H9 (cell line): ENCODE data around the gene ATP4A. TPM values are rescaled to one million over a fixed set of nuclear protein-coding genes. Genes with fewer than 3 reads are reported as not detected.

Source experiments
- DNase-seq: peaks from one replicate; pipeline ENCODE4 v3.0.0-alpha.2; 2017
- H2AFZ ChIP-seq: one replicate; pipeline ENCODE4 v1.6.1; 2013; ENCODE audit warnings: mild to moderate bottlenecking, low read length, control low read depth, moderate library complexity
- H2AK5ac ChIP-seq: 2 replicates; pipeline ENCODE4 v1.6.1; 2013; ENCODE audit warnings: low read length, control low read depth, mixed read lengths; ENCODE audit not compliant: insufficient read length
- H2BK120ac ChIP-seq: one replicate; pipeline ENCODE4 v1.6.1; 2013; ENCODE audit warnings: low read depth, mild to moderate bottlenecking, low read length, control low read depth, inconsistent platforms; ENCODE audit not compliant: poor library complexity, severe bottlenecking
- H2BK12ac ChIP-seq: 2 replicates; pipeline ENCODE4 v1.6.1; 2013; ENCODE audit warnings: low read length, control low read depth, mixed read lengths, low read depth; ENCODE audit not compliant: insufficient read length
- H2BK15ac ChIP-seq: 2 replicates; pipeline ENCODE4 v1.6.1; 2013; ENCODE audit warnings: low read depth, low read length, control low read depth
- H2BK20ac ChIP-seq: one replicate; pipeline ENCODE4 v1.6.1; 2013; ENCODE audit warnings: low read depth, mild to moderate bottlenecking, low read length, control low read depth, inconsistent platforms; ENCODE audit not compliant: poor library complexity, severe bottlenecking
- H2BK5ac ChIP-seq: 2 replicates; pipeline ENCODE4 v1.6.1; 2013; ENCODE audit warnings: low read length, control low read depth, mixed read lengths; ENCODE audit not compliant: insufficient read length
- H3K14ac ChIP-seq: 2 replicates; pipeline ENCODE4 v1.6.1; 2013; ENCODE audit warnings: low read length, control low read depth; ENCODE audit not compliant: insufficient read depth
- H3K18ac ChIP-seq: 2 replicates; pipeline ENCODE4 v1.6.1; 2013; ENCODE audit warnings: low read depth, mild to moderate bottlenecking, mixed read lengths, low read length, control low read depth; ENCODE audit not compliant: insufficient read length
- H3K23ac ChIP-seq: 2 replicates; pipeline ENCODE4 v1.6.1; 2013; ENCODE audit warnings: low read length, control low read depth, mixed read lengths, low read depth; ENCODE audit not compliant: insufficient read length
- H3K23me2 ChIP-seq: 2 replicates; pipeline ENCODE4 v1.6.1; 2013; ENCODE audit warnings: low read depth, mild to moderate bottlenecking, mixed read lengths, low read length, control low read depth; ENCODE audit not compliant: insufficient read length, poor library complexity, severe bottlenecking
- H3K27ac ChIP-seq: 2 replicates; pipeline ENCODE4 v1.5.1; 2013; ENCODE audit warnings: low read length, control low read depth, mixed read lengths, low read depth; ENCODE audit not compliant: insufficient read length
- H3K27me3 ChIP-seq: 2 replicates; pipeline ENCODE4 v1.6.1; 2013; ENCODE audit warnings: low read length, control low read depth, inconsistent platforms; ENCODE audit not compliant: insufficient read depth
- H3K4ac ChIP-seq: 2 replicates; pipeline ENCODE4 v1.6.1; 2013; ENCODE audit warnings: low read depth, mild to moderate bottlenecking, control low read depth, inconsistent platforms, low read length, moderate library complexity
- H3K4me1 ChIP-seq: 2 replicates; pipeline ENCODE4 v1.6.1; 2013; ENCODE audit warnings: low read length, control low read depth, inconsistent platforms; ENCODE audit not compliant: insufficient read depth
- H3K4me2 ChIP-seq: 2 replicates; pipeline ENCODE4 v1.6.1; 2013; ENCODE audit warnings: low read length, control low read depth, mixed read lengths; ENCODE audit not compliant: insufficient read length, insufficient read depth
- H3K56ac ChIP-seq: 2 replicates; pipeline ENCODE4 v1.6.1; 2013; ENCODE audit warnings: low read depth, mild to moderate bottlenecking, mixed read lengths, low read length, control low read depth; ENCODE audit not compliant: insufficient read length
- H3K79me1 ChIP-seq: 2 replicates; pipeline ENCODE4 v1.6.1; 2013; ENCODE audit warnings: low read depth, mild to moderate bottlenecking, moderate library complexity, low read length, control low read depth, inconsistent platforms; ENCODE audit not compliant: insufficient read depth, poor library complexity, severe bottlenecking
- H3K79me2 ChIP-seq: 2 replicates; pipeline ENCODE4 v1.6.1; 2013; ENCODE audit warnings: low read length, control low read depth, inconsistent platforms; ENCODE audit not compliant: insufficient read depth
- H3K9ac ChIP-seq: 2 replicates; pipeline ENCODE4 v1.6.1; 2013; ENCODE audit warnings: low read length, control low read depth, mixed read lengths; ENCODE audit not compliant: insufficient read length; ENCODE audit errors: extremely low read depth
- H3K9me3 ChIP-seq: one replicate; pipeline ENCODE4 v1.6.1; 2013; ENCODE audit warnings: low read depth, low read length, inconsistent platforms; ENCODE audit not compliant: control insufficient read depth
- H3T11ph ChIP-seq: one replicate; pipeline ENCODE4 v1.6.1; 2013; ENCODE audit warnings: mild to moderate bottlenecking, low read length, control low read depth, inconsistent platforms
- H4K20me1 ChIP-seq: one replicate; pipeline ENCODE4 v1.6.1; 2013; ENCODE audit not compliant: control insufficient read depth, insufficient read length, insufficient read depth
- H4K5ac ChIP-seq: 2 replicates; pipeline ENCODE4 v1.6.1; 2013; ENCODE audit warnings: low read depth, mild to moderate bottlenecking, mixed read lengths, low read length, control low read depth; ENCODE audit not compliant: insufficient read length
- H4K8ac ChIP-seq: replicated peaks from 2 replicates; pipeline ENCODE4 v1.6.1; 2013; ENCODE audit warnings: low read length, control low read depth, mixed read lengths, low read depth; ENCODE audit not compliant: insufficient read length
- H4K91ac ChIP-seq: 2 replicates; pipeline ENCODE4 v1.6.1; 2013; ENCODE audit warnings: low read depth, mild to moderate bottlenecking, moderate library complexity, mixed read lengths, low read length, control low read depth; ENCODE audit not compliant: insufficient read length
- H3K27ac Mint-ChIP-seq, 3 experiments: 2 replicates in 2 of 3; 3 replicates in 1 of 3; pipeline ENCODE4 v1.8.0; 2020 to 2021; ENCODE audit warnings: mixed read lengths in 3 of 3, mild to moderate bottlenecking in 1 of 3, moderate library complexity in 1 of 3
- H3K27me3 Mint-ChIP-seq: 2 replicates; pipeline ENCODE4 v1.8.0; 2021; ENCODE audit warnings: low read depth, mild to moderate bottlenecking, moderate library complexity, mixed read lengths
- H3K36me3 Mint-ChIP-seq, 3 experiments: 2 replicates in 2 of 3; 3 replicates in 1 of 3; pipeline ENCODE4 v1.8.0; 2020 to 2021; ENCODE audit warnings: low read depth in 3 of 3, mixed read lengths in 3 of 3; ENCODE audit not compliant: insufficient read depth in 1 of 3
- H3K4me1 Mint-ChIP-seq, 2 experiments: 2 replicates each; pipeline ENCODE4 v1.8.0; 2020; ENCODE audit warnings: mixed read lengths in 2 of 2
- H3K4me3 Mint-ChIP-seq, 2 experiments: 2 replicates in 1 of 2; 3 replicates in 1 of 2; pipeline ENCODE4 v1.8.0; 2020 to 2021; ENCODE audit warnings: mild to moderate bottlenecking in 2 of 2, mixed read lengths in 2 of 2, moderate library complexity in 1 of 2
- H3K9me3 Mint-ChIP-seq, 2 experiments: 2 replicates in 1 of 2; 3 replicates in 1 of 2; pipeline ENCODE4 v1.8.0; 2020; ENCODE audit warnings: mild to moderate bottlenecking in 2 of 2, mixed read lengths in 2 of 2, moderate library complexity in 1 of 2
- CTCF ChIP-seq: fragments of 200-600 bp; sonication (generic); conservative IDR thresholded peaks from 3 replicates; pipeline ENCODE4 v1.8.0; 2021; ENCODE audit warnings: antibody characterized with exemption, mild to moderate bottlenecking
- WGBS: extraction: QIAGEN DNeasy Blood & Tissue Kit; methylation state at CpG from one replicate; pipeline ENCODE4 v1.1.7; 2013; ENCODE audit warnings: missing lambda C conversion rate, low lambda C conversion rate, mixed read lengths; ENCODE audit not compliant: insufficient read length; ENCODE audit errors: extremely low coverage; 5-methylcytosine and 5-hydroxymethylcytosine counted together
- total RNA-seq: library from RNA; stranded (reverse); gene quantifications from 2 replicates; pipeline ENCODE4 v1.2.1, GENCODE V29; 2021

ATP4A gene
- total RNA-seq, 1 experiment from 2014 or later, result 0.24 TPM

GRCh38 chr19:35533201-35533821, 30.1 kb downstream of the ATP4A start, which contains the start of gene GAPDHS:
Gene GAPDHS, plus strand, starts transcription at chr19:35533456. Its CDS starts 72 bp downstream, at chr19:35533528.
- Histone ChIP-seq H3K27me3 (no peaks in the 10 kb centered on the region), H3K9ac (no peak within 1 kb of the TSS)

More at GRCh38 chr19:35533201-35533821, 30.1 kb downstream of the ATP4A start, which contains the start of gene GAPDHS:
- H3K9me3 ChIP-seq, result no peaks in the 10 kb centered on the region
- no peaks in the 10 kb centered on the region for H3K23me2 ChIP-seq
- Mint-ChIP-seq H3K27ac (peak within 1 kb of the TSS in 2 of 3 experiments; percentile 36 to 64; a peak in 2 of 7 replicates), H3K9me3 (no peaks in the 10 kb centered on the region), H3K27me3 (peaks cover 50% of the 10 kb centered on the region), H3K4me3 (peak within 1 kb of the TSS in 1 of 2 experiments; percentile 43; a peak in 1 of 5 replicates), H3K36me3 (no peaks in the 10 kb centered on the region; a peak in 1 of 7 replicates), H3K4me1 (peaks cover 28 to 34% of the 10 kb centered on the region in 2 experiments)
- no peak within 1 kb of the TSS for H2BK5ac ChIP-seq
- TF ChIP-seq CTCF, result no peak
- no peak within 1 kb of the TSS for H3K56ac ChIP-seq
- H3K23ac ChIP-seq, result no peak within 1 kb of the TSS
- no peak within 1 kb of the TSS for H3K18ac ChIP-seq
- H3K79me1 ChIP-seq, result no peaks in the 10 kb centered on the region
- no peak within 1 kb of the TSS for H4K8ac ChIP-seq
- H2BK20ac ChIP-seq, result no peak within 1 kb of the TSS
- H4K91ac ChIP-seq, result no peak within 1 kb of the TSS
- no peak within 1 kb of the TSS for H3T11ph ChIP-seq
- H3K14ac ChIP-seq, result no peak within 1 kb of the TSS
- no peak within 1 kb of the TSS for H2BK120ac ChIP-seq
- no peaks in the 10 kb centered on the region for H3K79me2 ChIP-seq
- H3K4ac ChIP-seq, result no peak within 1 kb of the TSS
- H2AFZ ChIP-seq, result no peak within 1 kb of the TSS
- H3K4me1 ChIP-seq, result no peaks in the 10 kb centered on the region
- H4K5ac ChIP-seq, result no peak within 1 kb of the TSS
- H3K4me2 ChIP-seq, result peak within 1 kb of the TSS; percentile 17
- no CpG with 5 or more reads among the region's 39 CpGs for WGBS
- H4K20me1 ChIP-seq, result no peaks in the 10 kb centered on the region
- no peak within 1 kb of the TSS for H3K27ac ChIP-seq
- H2BK12ac ChIP-seq, result no peak within 1 kb of the TSS
- H2BK15ac ChIP-seq, result no peak within 1 kb of the TSS
- H2AK5ac ChIP-seq, result no peak within 1 kb of the TSS
- DNase-seq, result no peak
